NB4 (cell line): ENCODE results near the gene FADS3.

Source experiments
- DNase-seq: peaks from one replicate; pipeline ENCODE4 v3.0.0; 2010; ENCODE audit warnings: low read depth
- H3K4me3 ChIP-seq: one replicate; pipeline ENCODE4 v1.5.1; 2011; ENCODE audit warnings: mild to moderate bottlenecking, low read depth, low read length, moderate library complexity
- MYC ChIP-seq: IDR thresholded peaks from 2 replicates; pipeline ENCODE4 v1.6.1; 2011; ENCODE audit warnings: low read depth, low read length
- POLR2A ChIP-seq: IDR thresholded peaks from 2 replicates; pipeline ENCODE4 v1.6.1; 2011; ENCODE audit warnings: mild to moderate bottlenecking; ENCODE audit not compliant: insufficient read length; ENCODE audit errors: extremely low read depth
- TF ChIP-seq, protein P1 (sequence below): IDR thresholded peaks from 2 replicates; pipeline ENCODE4 v1.6.1; 2011; ENCODE audit warnings: low read depth, low read length
- TF ChIP-seq, protein P2 (sequence below): IDR thresholded peaks from one replicate; pipeline ENCODE4 v1.5.1; 2012; ENCODE audit warnings: low read depth, low read length

Gene FADS3

DNA sequence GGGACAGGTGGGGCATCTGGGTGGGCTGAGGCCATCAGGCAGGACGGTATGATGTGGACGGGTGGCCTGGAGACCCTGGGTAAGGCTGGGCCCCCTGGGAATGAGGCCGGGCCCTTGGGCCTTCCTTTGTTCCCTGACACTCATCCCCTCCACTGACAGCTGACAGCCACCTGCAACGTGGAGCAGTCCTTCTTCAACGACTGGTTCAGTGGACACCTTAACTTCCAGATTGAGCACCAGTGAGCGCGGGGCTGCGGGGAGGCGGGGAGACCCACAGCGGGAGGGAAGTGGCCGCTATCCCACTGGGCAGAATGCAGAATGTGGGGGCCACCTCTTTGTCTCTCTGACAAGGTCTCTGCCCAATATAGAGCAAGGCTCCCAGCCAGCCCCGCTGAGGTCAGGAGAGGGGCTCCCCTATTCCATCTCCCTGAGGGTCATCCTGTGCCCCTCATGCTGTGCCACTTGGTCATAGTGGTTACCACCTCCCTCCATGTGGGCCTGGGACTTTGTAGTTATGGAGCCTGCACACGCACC lies 27.7 kb downstream of the FADS3 start:
- DNase-seq: no peak
- H3K4me3 ChIP-seq: no peak overlapping the region
- TF ChIP-seq POLR2A (no peak), MYC (no peak)
- TF ChIP-seq, protein P1, sequence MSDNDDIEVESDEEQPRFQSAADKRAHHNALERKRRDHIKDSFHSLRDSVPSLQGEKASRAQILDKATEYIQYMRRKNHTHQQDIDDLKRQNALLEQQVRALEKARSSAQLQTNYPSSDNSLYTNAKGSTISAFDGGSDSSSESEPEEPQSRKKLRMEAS: no peak
- TF ChIP-seq, protein P2, sequence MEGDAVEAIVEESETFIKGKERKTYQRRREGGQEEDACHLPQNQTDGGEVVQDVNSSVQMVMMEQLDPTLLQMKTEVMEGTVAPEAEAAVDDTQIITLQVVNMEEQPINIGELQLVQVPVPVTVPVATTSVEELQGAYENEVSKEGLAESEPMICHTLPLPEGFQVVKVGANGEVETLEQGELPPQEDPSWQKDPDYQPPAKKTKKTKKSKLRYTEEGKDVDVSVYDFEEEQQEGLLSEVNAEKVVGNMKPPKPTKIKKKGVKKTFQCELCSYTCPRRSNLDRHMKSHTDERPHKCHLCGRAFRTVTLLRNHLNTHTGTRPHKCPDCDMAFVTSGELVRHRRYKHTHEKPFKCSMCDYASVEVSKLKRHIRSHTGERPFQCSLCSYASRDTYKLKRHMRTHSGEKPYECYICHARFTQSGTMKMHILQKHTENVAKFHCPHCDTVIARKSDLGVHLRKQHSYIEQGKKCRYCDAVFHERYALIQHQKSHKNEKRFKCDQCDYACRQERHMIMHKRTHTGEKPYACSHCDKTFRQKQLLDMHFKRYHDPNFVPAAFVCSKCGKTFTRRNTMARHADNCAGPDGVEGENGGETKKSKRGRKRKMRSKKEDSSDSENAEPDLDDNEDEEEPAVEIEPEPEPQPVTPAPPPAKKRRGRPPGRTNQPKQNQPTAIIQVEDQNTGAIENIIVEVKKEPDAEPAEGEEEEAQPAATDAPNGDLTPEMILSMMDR: no peak

DNA sequence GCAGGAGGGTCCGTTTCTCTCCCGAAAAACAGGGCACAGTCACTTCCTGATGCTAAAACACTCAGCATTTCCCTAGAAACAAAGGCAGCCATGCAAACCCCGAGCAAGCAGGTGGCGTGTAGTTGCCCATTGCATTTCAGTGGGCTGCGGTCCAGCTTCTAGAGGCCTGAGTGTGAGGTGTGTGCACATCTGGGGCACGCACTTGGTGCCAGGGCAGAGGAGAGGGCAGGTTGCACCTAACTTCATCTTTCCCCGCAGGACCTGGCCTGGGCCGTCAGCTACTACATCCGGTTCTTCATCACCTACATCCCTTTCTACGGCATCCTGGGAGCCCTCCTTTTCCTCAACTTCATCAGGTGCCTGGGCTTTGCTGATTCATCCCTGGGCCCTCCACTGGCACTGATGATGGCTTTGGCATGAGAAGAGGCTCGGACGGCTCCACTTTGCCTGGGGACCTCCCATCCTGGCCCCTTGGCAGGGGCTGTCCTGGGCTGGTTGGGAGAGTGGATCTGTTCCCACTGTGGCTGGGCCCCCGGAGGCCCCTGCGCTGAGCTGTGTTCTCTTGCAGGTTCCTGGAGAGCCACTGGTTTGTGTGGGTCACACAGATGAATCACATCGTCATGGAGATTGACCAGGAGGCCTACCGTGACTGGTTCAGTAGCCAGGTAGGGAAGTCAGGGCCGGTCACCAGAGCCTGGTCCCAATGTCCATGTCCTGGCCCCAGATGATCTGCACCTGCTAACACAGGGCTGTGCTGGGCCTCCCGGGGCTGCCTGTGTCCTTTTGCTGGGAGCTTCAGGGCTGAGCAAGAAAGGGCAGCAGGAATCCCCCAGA lies 28.4 kb downstream of the FADS3 start:
- DNase-seq: no peak
- TF ChIP-seq POLR2A (no peak), MYC (no peak)
- TF ChIP-seq, protein P2: no peak
- TF ChIP-seq, protein P1: no peak
- H3K4me3 ChIP-seq: no peak overlapping the region

DNA sequence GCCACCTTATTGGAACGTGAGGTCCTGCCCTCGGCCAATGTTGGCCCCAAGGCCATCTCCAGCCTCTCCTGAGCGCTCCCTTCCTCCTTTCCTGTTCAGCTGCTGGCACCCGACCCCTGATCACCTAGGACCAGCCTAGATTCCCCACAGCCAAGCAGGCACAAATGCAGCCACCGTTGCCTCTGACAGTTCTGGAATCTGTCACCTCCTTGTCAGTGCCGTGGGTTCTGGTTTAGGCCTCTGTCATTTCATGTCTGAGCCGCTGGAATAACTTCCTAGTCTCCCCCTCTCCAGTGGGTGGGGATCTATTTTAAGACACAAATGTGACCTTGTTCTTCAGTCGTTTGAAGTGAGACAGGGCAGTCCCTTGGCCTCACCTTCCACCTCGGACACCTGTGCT lies 29.7 kb downstream of the FADS3 start:
- DNase-seq: no peak
- no peak overlapping the region for H3K4me3 ChIP-seq
- TF ChIP-seq, protein P2: no peak
- TF ChIP-seq MYC (no peak), POLR2A (no peak)
- TF ChIP-seq, protein P1: no peak

DNA sequence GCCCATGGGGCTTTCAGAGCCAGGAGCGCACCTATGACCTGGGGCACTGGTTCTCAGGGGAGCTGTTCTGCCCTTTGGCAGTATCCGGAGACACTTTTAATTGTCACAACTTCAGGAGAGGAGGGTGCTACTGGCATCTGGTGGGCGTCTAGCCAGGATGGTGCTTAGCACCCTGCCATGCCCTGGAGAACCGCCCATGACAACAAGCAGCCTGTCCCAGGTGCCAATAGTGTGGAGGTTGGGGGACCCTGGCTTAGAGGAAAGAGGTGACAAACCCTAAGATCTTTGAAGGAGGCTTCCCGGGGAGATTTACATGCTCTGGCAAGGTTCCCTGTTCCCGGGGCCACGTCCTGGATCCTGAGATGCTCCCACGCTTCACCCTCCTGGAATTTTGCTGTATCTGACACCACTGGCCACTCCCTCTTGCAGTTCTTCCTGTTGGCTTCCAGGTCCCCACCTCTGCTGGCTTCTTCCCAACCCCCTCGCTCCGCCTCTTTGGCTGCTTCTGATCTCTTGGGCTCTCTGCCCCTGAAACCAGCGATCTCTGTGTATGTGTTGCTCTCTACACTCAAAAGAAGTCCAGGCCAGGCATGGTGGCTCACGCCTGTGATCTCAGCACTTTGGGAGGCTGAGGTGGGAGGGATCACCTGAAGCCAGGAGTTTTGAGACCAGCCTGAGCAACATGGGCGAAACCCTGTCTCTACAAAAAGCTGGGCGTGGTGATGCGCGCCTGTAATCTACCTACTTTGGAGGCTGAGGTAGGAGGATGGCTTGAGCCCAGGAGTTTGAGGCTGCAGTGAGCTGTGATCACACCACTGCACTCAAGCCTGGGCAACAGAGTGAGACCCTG lies 31.1 kb downstream of the FADS3 start:
- no peak overlapping the region for H3K4me3 ChIP-seq
- DNase-seq: no peak
- TF ChIP-seq, protein P1: no peak
- TF ChIP-seq, protein P2: no peak

DNA sequence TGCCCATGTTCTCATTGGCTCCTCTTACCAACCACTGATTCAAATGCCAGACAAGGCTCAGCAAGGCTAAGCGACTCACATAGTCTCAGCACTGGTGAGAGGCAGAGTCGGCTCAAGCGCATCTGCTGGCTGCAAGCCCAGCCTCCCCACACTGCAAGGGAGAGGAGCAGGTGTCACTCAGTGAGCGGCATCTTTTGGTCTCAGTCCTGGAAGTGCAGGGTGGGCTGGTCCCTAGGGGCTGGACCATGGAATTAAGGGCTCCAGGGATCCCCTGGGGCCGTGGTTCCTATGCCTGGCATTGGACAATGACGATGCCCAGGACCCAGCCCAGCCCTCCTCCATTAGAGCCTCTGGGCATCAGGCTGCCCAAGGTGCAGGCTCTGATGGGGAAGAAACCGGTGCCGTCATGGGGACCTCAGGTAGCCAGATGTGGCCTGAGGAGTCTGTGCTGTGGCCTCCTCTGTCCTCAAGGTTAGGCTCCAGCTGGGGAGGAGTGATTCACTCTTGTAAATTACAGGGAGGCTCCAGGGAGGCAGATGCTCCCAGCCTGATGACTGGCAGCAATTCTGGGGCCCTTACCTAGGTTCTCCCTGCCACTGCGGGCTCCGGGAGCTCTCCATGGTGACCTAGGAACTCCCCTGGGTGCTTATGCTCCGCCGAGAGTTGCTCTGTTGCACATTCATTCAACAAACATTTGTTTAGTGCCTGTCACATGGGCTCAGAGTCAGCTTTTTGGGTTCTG lies 35.2 kb downstream of the FADS3 start:
- no peak for TF ChIP-seq POLR2A
- TF ChIP-seq, protein P2: no peak
- TF ChIP-seq, protein P1: no peak
- TF ChIP-seq MYC: no peak
- DNase-seq: no peak
- H3K4me3 ChIP-seq: no peak overlapping the region
